Right cardiac atrium (tissue), 5 donors: ENCODE results near the gene CDH7. TPM values are rescaled to one million over a fixed set of nuclear protein-coding genes. Genes with fewer than 3 reads are reported as not detected.

Experiments
- ATAC-seq, 2 donors: fragments of 200-7000 bp; cut with Tn5 transposase; one replicate each; pipeline versions ENCODE4 v1.8.0 to v1.9.1; 2020; ENCODE audit warnings: moderate library complexity in 2 of 2, mild to moderate bottlenecking in 1 of 2
- DNase-seq, 3 donors: peaks; one replicate each; pipeline ENCODE4 v3.0.0-alpha.2; 2020
- H3K27ac ChIP-seq: one replicate; pipeline ENCODE4 v1.5.1; 2013; ENCODE audit warnings: mild to moderate bottlenecking, low read length, control low read depth, moderate library complexity
- H3K27me3 ChIP-seq: one replicate; pipeline ENCODE4 v1.6.1; 2013; ENCODE audit not compliant: control insufficient read depth, insufficient read depth
- H3K4me1 ChIP-seq: one replicate; pipeline ENCODE4 v1.6.1; 2013; ENCODE audit warnings: low read length; ENCODE audit not compliant: control insufficient read depth, insufficient read depth
- H3K4me3 ChIP-seq: one replicate; pipeline ENCODE4 v1.5.1; 2013; ENCODE audit warnings: low read length, control low read depth
- H3K9me3 ChIP-seq: one replicate; pipeline ENCODE4 v1.6.1; 2013; ENCODE audit warnings: low read length; ENCODE audit not compliant: control insufficient read depth
- WGBS: extraction: QIAGEN DNeasy Blood & Tissue Kit; methylation state at CpG from one replicate; pipeline ENCODE4 v1.1.7; 2013; 5-methylcytosine and 5-hydroxymethylcytosine counted together
- intact Hi-C, 4 donors: fragments of 100-400 bp; cut with DNase I; formaldehyde crosslinking; loops; one replicate each; pipeline versions ENCODE4 v1.11.0 to v1.14.0; 2022 to 2023
- polyA plus RNA-seq: library from polyadenylated mRNA; stranded (reverse); fragments of 200-250 nt; gene quantifications from one replicate; pipeline ENCODE4 v1.2.3, GENCODE V29; 2013
- total RNA-seq, 4 donors: library from RNA; stranded (reverse); fragmentation: NEBNext Ultra II Directional; extraction: Animal tissue kit (Norgen Biotek cat#: 25700); gene quantifications; one replicate each; pipeline ENCODE4 v1.2.1, GENCODE V29; 2021
- donor health status: healthy with polysubstance abuse.
- donor health status: DM: no; HTN: yes; CAD: no.
- donor health status: DM: no; HTN: no; CAD: no.
- donor health status: DM: no; HTN: yes; CAD: no; lungs with severe emphysema.
- donor health status: DM: yes; HTN: yes; CAD: no.

CDH7 gene
- total and polyA plus RNA-seq, 5 donors = 0.07 to 0.23 (median 0.16) TPM; not detected in 1

DNA sequence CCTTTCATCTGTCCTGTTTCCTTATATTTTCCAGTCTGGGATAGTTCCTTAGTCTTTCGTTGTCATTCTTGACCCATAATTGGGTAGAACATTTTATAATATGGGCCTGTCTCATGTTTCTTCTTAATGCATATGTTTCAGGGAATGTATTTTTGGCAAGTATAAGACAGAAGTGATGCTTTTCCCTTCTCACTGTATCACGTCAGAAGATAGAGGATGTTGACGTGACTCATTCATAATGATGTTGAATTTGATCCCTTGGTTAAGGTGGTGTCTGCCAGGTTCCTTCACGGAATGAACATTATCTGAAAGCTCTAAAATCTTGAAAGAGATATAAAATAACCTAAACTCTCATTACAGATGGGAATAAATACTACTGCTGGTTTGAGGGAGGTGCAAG is 18.8 kb downstream of the CDH7 start:
- intact Hi-C loops = no loop called here
- 64% methylated on average over 4 of the region's 4 CpGs for WGBS
- ATAC-seq (no peak), DNase-seq (no peak)
- H3K4me3 ChIP-seq = no peak overlapping the region
- H3K27me3 ChIP-seq = no peaks in the 10 kb centered on the region
- no peaks in the 10 kb centered on the region for H3K9me3 ChIP-seq
- H3K4me1 ChIP-seq = no peaks in the 10 kb centered on the region
- no peak overlapping the region for H3K27ac ChIP-seq

DNA sequence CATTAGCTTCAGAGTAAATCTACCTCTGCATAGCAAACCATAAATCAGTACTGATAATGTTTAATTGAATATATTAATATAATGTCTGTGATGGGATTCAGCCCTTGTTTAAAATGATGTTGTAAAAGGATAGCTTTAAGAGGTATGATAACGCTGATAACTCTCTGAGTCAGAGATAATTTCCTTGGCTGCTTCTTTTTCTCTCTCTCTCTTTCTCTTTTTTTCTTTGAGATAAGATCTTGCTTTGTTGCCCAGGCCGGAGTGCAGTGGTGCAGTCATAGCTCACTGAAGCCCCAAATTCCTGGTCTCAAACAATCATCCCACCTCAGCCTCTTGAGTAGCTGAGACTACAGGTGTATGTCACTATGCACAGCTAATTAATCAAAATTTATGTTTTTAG is 35.7 kb downstream of the CDH7 start:
- no peaks in the 10 kb centered on the region for H3K9me3 ChIP-seq
- intact Hi-C loops = no loop called here
- ATAC-seq = no peak
- no peaks in the 10 kb centered on the region for H3K4me1 ChIP-seq
- H3K27ac ChIP-seq = no peak overlapping the region
- H3K4me3 ChIP-seq = no peak overlapping the region
- WGBS = 55% methylated on average over 2 of the region's 2 CpGs
- no peaks in the 10 kb centered on the region for H3K27me3 ChIP-seq
- DNase-seq = no peak

GRCh38 chr18:65788373-65788772 is 37.6 kb downstream of the CDH7 start:
- intact Hi-C loops = no loop called here
- H3K27ac ChIP-seq = no peak overlapping the region
- no peaks in the 10 kb centered on the region for H3K9me3 ChIP-seq
- ATAC-seq = no peak
- no peaks in the 10 kb centered on the region for H3K27me3 ChIP-seq
- WGBS = 56% methylated on average over 4 of the region's 4 CpGs
- DNase-seq = no peak
- no peak overlapping the region for H3K4me3 ChIP-seq
- H3K4me1 ChIP-seq = no peaks in the 10 kb centered on the region

DNA sequence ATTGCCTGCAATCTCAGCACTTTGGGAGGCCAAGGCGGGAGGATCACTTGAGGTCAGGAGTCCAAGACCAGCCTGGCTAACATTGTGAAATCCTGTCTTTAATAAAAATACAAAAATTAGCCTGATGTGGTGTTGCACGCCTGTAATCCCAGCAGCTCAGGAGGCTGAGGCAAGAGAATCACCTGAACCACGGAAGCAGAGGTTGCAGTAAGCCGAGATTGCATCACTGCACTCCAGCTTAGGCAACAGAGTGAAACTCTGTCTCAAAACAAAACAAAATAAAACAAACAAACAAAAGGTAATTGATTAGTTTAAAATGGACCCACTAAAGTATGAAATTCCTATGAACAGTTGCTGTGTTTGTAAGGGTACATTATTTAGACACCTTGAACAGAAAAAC is 39.8 kb downstream of the CDH7 start:
- H3K27me3 ChIP-seq = no peaks in the 10 kb centered on the region
- intact Hi-C loops = no loop called here

GRCh38 chr18:65791719-65792118 is 40.9 kb downstream of the CDH7 start:
- WGBS = 52% methylated on average over 4 of the region's 4 CpGs

More for the DNA sequence above, 39.8 kb downstream of the CDH7 start:
- DNase-seq (no peak), ATAC-seq (no peak)
- 89% methylated on average over 4 of the region's 4 CpGs for WGBS
- Histone ChIP-seq H3K27ac (no peak overlapping the region), H3K4me3 (no peak overlapping the region), H3K4me1 (no peaks in the 10 kb centered on the region), H3K9me3 (no peaks in the 10 kb centered on the region)

DNA sequence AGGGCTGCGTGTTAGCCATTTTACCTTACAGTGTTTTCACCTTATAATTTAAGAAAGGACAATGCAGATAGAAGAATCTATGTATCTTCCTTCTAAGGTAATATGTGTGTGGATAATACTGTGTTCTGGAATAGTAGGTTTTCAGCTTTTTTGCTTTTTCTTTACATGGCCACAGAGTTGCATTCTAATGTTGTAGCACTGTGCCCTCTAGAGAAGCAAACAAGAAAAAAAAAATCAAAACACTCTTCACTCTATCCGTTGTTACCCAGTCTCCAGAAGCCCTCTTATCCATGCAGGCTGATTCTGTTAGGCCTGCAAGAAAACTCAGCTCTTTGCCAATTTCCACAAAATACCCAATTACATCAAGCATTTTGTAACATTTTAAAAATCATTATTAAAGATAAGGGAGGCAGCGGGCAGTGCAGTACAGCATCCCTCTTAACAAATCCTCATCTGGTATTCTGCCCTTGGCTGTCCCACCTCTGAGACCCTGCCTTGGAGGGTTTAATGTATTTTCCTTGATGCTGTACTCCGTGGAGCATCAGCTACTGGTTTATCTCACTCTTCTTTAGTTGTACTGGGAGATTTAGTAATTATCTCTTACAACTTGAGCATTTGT is 41.8 kb downstream of the CDH7 start:
- no peak overlapping the region for H3K27ac ChIP-seq
- ATAC-seq (no peak), DNase-seq (no peak)
- WGBS = 54% methylated on average over 4 of the region's 4 CpGs
- H3K27me3 ChIP-seq = no peaks in the 10 kb centered on the region
- no peaks in the 10 kb centered on the region for H3K9me3 ChIP-seq
- H3K4me3 ChIP-seq = no peak overlapping the region
- intact Hi-C loops = no loop called here
- H3K4me1 ChIP-seq = no peaks in the 10 kb centered on the region

More at GRCh38 chr18:65791719-65792118, 40.9 kb downstream of the CDH7 start:
- ATAC-seq = no peak
- no peak overlapping the region for H3K4me3 ChIP-seq
- no peak for DNase-seq
- H3K4me1 ChIP-seq = no peaks in the 10 kb centered on the region
- intact Hi-C loops = no loop called here
- H3K27ac ChIP-seq = no peak overlapping the region
- H3K9me3 ChIP-seq = no peaks in the 10 kb centered on the region
- H3K27me3 ChIP-seq = no peaks in the 10 kb centered on the region

DNA sequence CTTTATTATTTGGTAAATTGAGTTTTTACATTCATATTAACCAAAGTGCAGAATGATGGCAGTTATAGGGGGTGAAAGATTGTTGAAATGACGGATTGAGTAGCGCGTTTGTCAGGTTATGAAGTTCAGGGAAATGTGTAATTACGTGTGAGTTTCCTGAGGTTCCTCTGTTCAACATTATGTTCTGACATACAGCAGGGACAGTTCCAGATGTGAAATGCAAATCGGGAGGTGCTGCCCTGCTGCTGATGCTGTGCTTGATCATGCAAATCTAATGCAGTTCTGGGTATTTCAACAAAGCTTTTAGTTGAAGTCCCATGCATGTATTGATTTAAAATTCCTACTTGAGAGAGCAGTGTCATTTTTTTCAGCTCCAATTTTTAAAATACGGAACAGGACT is 57.9 kb downstream of the CDH7 start:
- no peak for DNase-seq
- no peak for ATAC-seq
- WGBS = 62% methylated on average over 6 of the region's 6 CpGs
- Histone ChIP-seq H3K4me3 (no peak overlapping the region), H3K27me3 (no peaks in the 10 kb centered on the region), H3K27ac (no peak overlapping the region), H3K9me3 (no peaks in the 10 kb centered on the region), H3K4me1 (no peaks in the 10 kb centered on the region)
- intact Hi-C loops = no loop called here

GRCh38 chr18:65811307-65811706 is 60.5 kb downstream of the CDH7 start:
- intact Hi-C loops = no loop called here
- 59% methylated on average over 4 of the region's 4 CpGs for WGBS

GRCh38 chr18:65815506-65815905 is 64.7 kb downstream of the CDH7 start:
- Histone ChIP-seq H3K27me3 (no peaks in the 10 kb centered on the region), H3K4me3 (no peak overlapping the region), H3K9me3 (no peaks in the 10 kb centered on the region), H3K27ac (no peak overlapping the region), H3K4me1 (no peaks in the 10 kb centered on the region)
- DNase-seq (no peak), ATAC-seq (no peak)
- intact Hi-C loops = no loop called here
- 58% methylated on average over 2 of the region's 2 CpGs for WGBS

More at GRCh38 chr18:65811307-65811706, 60.5 kb downstream of the CDH7 start:
- Histone ChIP-seq H3K27ac (no peak overlapping the region), H3K9me3 (no peaks in the 10 kb centered on the region), H3K27me3 (no peaks in the 10 kb centered on the region), H3K4me1 (no peaks in the 10 kb centered on the region), H3K4me3 (no peak overlapping the region)
- DNase-seq (no peak), ATAC-seq (no peak)

GRCh38 chr18:65817178-65817577 is 66.4 kb downstream of the CDH7 start:
- ATAC-seq (no peak), DNase-seq (no peak)
- intact Hi-C loops = no loop called here
- no peaks in the 10 kb centered on the region for H3K27me3 ChIP-seq
- no peaks in the 10 kb centered on the region for H3K9me3 ChIP-seq
- WGBS = 53% methylated on average over 4 of the region's 4 CpGs
- no peak overlapping the region for H3K27ac ChIP-seq
- H3K4me1 ChIP-seq = no peaks in the 10 kb centered on the region
- H3K4me3 ChIP-seq = no peak overlapping the region

- Histone ChIP-seq H3K27ac (no peak overlapping the region), H3K4me3 (no peak overlapping the region), H3K4me1 (no peaks in the 10 kb centered on the region), H3K9me3 (no peaks in the 10 kb centered on the region), H3K27me3 (no peaks in the 10 kb centered on the region)
- intact Hi-C loops = no loop called here
- no peak for DNase-seq
- WGBS = 88% methylated on average over 3 of the region's 3 CpGs
- no peak for ATAC-seq
Observed at GRCh38 chr18:65821911-65822310, 71.1 kb downstream of the CDH7 start.

GRCh38 chr18:65822826-65823225 is 72.0 kb downstream of the CDH7 start:
- intact Hi-C loops = no loop called here
- 32% methylated on average over 2 of the region's 2 CpGs for WGBS
- DNase-seq (no peak), ATAC-seq (no peak)
- H3K9me3 ChIP-seq = no peaks in the 10 kb centered on the region
- H3K4me1 ChIP-seq = no peaks in the 10 kb centered on the region
- no peak overlapping the region for H3K27ac ChIP-seq
- H3K4me3 ChIP-seq = no peak overlapping the region
- H3K27me3 ChIP-seq = no peaks in the 10 kb centered on the region
